ENCODE results near the gene PRCP. TPM values are rescaled to one million over a fixed set of nuclear protein-coding genes. Genes with fewer than 3 reads are reported as not detected.

PRCP gene
- total RNA-seq (149 and 170 TPM in 2 replicates), polyA plus RNA-seq (265 and 277 TPM in 2 replicates), polyA minus RNA-seq (189 TPM in 2 replicates), Bru-seq, nascent RNA (percentile 81 among the genes with signal in this experiment), BruChase-seq, experiment 1, labeled RNA remaining after a 6-hour chase (percentile 80 among the genes with signal in this experiment), BruChase-seq, experiment 2, labeled RNA remaining after a 2-hour chase (percentile 65 among the genes with signal in this experiment)
- polyA plus RNA-seq (2011; cell fraction: cytosol; rRNA removed): 205 and 236 TPM in 2 replicates
- polyA plus RNA-seq (2011; cell fraction: nucleus; rRNA removed): 104 and 123 TPM in 2 replicates
- polyA plus RNA-seq (2012): 187 and 209 TPM in 2 replicates
- 20.6 TPM for polyA minus RNA-seq (2011; cell fraction: cytosol; rRNA and poly(A)+ RNA removed)
- 69.7 and 81.6 TPM in 2 replicates for polyA minus RNA-seq (2011; cell fraction: nucleus; rRNA and poly(A)+ RNA removed)
- long read RNA-seq, full-length matches to known transcripts: 317 of 366 reads
- long read RNA-seq, partial matches to known transcripts: 20 of 366 reads
- long read RNA-seq, other reads (novel, unspliced or antisense): 29 of 366 reads

DNA sequence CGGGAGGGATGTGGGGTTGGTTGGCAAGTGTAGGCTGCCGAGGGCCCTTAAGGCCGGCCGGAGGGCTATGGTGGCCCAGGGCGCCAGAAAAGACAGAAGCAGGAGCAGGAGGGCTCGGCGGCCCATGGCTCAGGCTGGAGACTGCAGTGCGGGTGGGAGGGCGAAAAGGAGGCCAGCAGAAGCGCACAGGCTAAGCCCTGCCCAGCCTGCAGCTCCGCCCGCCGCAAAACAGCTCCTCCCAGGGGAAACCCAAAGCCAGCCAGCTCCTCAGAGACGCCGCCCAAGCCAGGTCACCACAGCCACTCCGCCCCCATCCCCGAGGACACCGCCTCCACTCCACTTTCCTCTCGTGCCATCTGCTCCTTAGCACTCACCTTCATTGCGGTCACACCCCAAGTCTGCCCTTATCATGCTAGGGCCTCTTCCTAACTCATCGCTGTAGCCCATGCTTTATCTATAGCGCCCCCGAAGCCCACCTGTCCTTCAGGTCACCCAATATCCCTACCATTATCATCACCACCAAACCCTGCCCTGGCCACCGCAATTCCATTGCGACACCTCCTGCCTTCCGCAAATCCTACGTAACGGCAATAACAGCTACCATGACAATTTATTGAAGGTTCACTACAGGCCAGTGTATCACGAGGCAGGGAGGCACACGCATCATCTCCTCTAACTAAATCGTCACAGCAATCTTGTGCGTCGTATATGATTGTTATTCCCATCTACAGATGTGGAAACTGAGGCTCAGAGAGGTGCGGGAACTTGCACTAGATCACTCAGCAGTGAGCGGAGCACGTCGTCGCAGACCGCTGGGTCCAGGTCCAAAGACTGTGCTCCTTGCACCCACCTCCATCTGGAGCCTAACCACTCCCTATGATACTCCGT, at the start of gene PRCP:
PRCP (minus strand) TSS at position 154 of the 888 bp plus-strand sequence; CDS start at position 126, 28 bp downstream.
- H3K27ac ChIP-seq (ENCODE audit: insufficient read depth, low read depth, low read length): peak within 1 kb of the TSS; percentile 52
- no TSS peak for BruUV-seq (replicated peaks)
- peak; percentile 96 for TF ChIP-seq POLR2A (IDR thresholded peaks at IDR 0.05; ENCODE audit: low read depth, low read length)
- TF ChIP-seq, protein P1, sequence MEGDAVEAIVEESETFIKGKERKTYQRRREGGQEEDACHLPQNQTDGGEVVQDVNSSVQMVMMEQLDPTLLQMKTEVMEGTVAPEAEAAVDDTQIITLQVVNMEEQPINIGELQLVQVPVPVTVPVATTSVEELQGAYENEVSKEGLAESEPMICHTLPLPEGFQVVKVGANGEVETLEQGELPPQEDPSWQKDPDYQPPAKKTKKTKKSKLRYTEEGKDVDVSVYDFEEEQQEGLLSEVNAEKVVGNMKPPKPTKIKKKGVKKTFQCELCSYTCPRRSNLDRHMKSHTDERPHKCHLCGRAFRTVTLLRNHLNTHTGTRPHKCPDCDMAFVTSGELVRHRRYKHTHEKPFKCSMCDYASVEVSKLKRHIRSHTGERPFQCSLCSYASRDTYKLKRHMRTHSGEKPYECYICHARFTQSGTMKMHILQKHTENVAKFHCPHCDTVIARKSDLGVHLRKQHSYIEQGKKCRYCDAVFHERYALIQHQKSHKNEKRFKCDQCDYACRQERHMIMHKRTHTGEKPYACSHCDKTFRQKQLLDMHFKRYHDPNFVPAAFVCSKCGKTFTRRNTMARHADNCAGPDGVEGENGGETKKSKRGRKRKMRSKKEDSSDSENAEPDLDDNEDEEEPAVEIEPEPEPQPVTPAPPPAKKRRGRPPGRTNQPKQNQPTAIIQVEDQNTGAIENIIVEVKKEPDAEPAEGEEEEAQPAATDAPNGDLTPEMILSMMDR (IDR thresholded peaks at IDR 0.05; ENCODE audit: extremely low read depth in 1 of 2, insufficient read depth in 1 of 2, low read depth in 1 of 2, low read length in 2 of 2): no peak
- TF ChIP-seq EZH2 (IDR thresholded peaks at IDR 0.05; ENCODE audit: borderline replicate concordance, low read depth, low read length, severe bottlenecking): no peak
- ChIA-PET POLR2A (interaction anchor here (1.0 to 2.1 kb wide), 7 partner anchors 11 to 256 kb away, joined by 4 to 8 read pairs (median 6); partner anchors contain the start of gene PCF11), CTCF (interaction anchor here (1.0 to 9.1 kb wide), 22 partner anchors 11 to 382 kb away, joined by 3 to 191 read pairs (median 5); partner anchors contain the start of genes ANKRD42 and PCF11)
- no peaks in the 10 kb centered on the region for H3K27me3 ChIP-seq (ENCODE audit: control insufficient read depth in 2 of 2, insufficient read depth in 2 of 2, low read length in 2 of 2)
- dilution Hi-C loops (cut with MboI; ENCODE audit: extremely low pct_ligation_motif_present, low sequenced_read_pairs): no loop called here
- H3K9me1 ChIP-seq (replicated peaks; ENCODE audit: control insufficient read depth, extremely low read depth, insufficient read depth, low read length): no peaks in the 10 kb centered on the region
- H3K9me3 ChIP-seq (replicated peaks; ENCODE audit: control insufficient read depth, insufficient read depth, low read length): no peaks in the 10 kb centered on the region
- H3K4me2 ChIP-seq (ENCODE audit: insufficient read depth, low read length): peak within 1 kb of the TSS; percentile 87
- peak within 1 kb of the TSS; percentile 85 for H2AFZ ChIP-seq (ENCODE audit: low read depth, low read length)
- peak; percentile 80 for FAIRE-seq
- peaks cover 0 to under 1% of the 10 kb centered on the region in 2 experiments for H3K36me3 ChIP-seq (ENCODE audit: control insufficient read depth in 2 of 2, extremely low read depth in 1 of 2, insufficient read depth in 2 of 2, low read length in 2 of 2)
- peak; percentile 91 for DNase-seq (ENCODE audit: low read depth, low spot score)
- H3K9ac ChIP-seq (replicated peaks; ENCODE audit: extremely low read depth, insufficient read depth, low read length): peak within 1 kb of the TSS; percentile 76
- peaks cover 32% of the 10 kb centered on the region for H3K4me1 ChIP-seq (ENCODE audit: control insufficient read depth, extremely low read depth, insufficient read depth, low read length)
- peaks cover 41% of the 10 kb centered on the region for H3K79me2 ChIP-seq (ENCODE audit: control insufficient read depth, insufficient read depth, low read length)
- intact Hi-C loops (cut with micrococcal nuclease): loop anchor here (1.0 to 10.0 kb wide), 10 partner anchors 11 to 384 kb away; partner anchors contain the start of genes ANKRD42, CCDC90B and RAB30
- peak within 1 kb of the TSS; percentile 34 to 75 (median 50) for H3K4me3 ChIP-seq (replicated peaks in 1 of 3; ENCODE audit: insufficient read depth in 1 of 3, low read depth in 1 of 3, low read length in 3 of 3)
- H4K20me1 ChIP-seq (replicated peaks; ENCODE audit: control insufficient read depth, extremely low read depth, insufficient read depth, low read length): no peaks in the 10 kb centered on the region

Data from endothelial cell of umbilical vein (primary cell).